GM18867 (cell line): ENCODE results near the gene GPC6.

Experiments used
- ATAC-seq: cut with Tn5 transposase; IDR thresholded peaks from one replicate; pipeline ENCODE4 v1.9.1; 2021; ENCODE audit warnings: mild to moderate bottlenecking, moderate library complexity; ENCODE audit not compliant: unreplicated experiment

GPC6 gene

DNA sequence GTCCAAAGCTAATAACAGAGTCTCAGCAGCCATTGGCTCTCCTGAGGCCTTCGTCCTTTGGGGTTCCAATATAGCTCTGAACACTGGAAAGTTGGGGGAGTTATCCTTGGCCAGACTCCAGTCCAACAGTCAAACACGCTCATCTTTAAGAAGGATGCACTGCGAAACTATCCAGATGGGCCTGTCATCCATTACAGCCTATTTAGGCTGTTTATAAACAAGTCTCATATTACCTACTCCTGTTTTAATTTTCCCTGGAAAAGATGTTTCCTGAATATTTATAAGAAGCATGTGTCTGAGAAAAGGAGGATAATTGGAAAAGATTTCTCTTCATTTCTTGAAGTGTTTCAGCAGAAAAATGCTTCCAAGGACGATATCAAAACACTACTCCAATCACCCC lies 1082.2 kb downstream of the GPC6 start:
- no peak for ATAC-seq

DNA sequence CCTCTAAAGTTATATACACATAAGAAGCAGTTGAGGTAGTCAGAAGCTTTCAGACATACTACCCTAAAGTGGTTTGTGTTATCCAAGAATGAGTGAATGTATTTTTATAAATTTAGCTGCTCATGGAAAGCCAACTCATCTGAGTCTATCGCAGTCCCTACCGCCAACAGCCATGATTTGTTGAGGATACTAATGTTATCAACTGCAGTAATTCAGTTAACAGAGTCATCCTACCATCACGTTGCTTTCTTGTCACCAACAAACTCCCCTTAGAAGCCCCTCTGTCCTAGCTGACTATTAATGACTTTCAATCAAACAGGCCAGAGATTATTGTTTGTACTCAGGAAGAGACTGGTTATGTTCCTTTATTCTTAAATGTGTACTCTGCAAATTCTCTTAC lies 1083.0 kb downstream of the GPC6 start:
- no peak for ATAC-seq

DNA sequence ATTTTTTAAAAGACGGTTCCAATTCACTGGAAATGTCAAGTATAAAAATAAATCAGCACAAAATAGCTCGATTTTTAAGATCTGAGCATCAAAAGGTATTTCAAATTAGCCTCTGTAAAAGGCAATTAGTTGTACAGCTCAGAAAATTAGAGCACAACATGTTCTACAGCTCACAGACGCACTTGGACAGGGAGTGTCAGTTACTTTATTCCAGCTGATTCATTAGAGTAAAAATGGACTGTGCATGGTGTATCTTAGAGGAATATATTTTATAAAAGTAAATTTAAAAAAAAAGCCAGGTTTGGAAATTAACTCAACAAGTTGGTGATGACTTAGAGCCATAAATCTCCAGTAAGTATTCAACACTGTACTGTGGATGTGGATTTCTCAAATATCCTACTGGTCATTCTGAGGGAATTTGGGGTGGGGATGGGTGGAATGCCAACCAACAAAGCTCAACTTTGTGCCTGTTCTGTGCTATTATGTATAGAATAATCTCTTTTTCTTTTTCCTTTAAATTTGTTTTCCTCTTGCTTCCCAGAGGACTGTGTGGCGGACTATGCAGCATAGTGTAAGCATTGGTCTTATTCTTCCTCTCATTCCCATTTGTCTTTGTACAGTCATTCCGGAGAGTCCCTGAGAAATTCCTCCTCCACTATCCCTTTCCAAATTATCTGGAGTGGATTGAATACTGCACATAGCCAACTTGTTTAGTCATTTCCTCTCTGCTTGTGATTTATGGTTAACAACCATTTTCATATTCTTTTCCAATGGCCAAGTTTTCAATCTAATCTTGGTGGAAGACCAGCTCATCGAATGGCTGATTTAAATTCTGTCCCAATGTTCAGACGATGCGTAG lies 1083.6 kb downstream of the GPC6 start:
- no peak for ATAC-seq

DNA sequence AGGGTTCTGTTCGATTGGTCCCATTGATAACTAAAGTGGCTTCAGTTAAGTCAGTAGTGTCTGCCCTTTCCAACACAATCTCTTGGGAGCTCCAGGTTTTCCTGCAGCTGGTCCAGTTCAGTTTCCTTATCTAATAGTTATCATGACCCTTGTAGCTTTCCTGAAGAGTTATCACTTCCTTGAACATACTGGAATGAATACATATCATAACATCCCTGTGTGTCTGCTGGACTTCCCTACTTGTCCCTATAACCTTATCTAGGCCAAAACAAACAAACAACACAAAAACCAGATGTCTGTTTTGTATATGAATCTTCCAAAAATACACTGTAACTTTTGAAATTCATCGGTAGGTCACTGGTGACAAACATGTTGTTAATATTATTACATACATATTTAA lies 1085.3 kb downstream of the GPC6 start:
- ATAC-seq: no peak

DNA sequence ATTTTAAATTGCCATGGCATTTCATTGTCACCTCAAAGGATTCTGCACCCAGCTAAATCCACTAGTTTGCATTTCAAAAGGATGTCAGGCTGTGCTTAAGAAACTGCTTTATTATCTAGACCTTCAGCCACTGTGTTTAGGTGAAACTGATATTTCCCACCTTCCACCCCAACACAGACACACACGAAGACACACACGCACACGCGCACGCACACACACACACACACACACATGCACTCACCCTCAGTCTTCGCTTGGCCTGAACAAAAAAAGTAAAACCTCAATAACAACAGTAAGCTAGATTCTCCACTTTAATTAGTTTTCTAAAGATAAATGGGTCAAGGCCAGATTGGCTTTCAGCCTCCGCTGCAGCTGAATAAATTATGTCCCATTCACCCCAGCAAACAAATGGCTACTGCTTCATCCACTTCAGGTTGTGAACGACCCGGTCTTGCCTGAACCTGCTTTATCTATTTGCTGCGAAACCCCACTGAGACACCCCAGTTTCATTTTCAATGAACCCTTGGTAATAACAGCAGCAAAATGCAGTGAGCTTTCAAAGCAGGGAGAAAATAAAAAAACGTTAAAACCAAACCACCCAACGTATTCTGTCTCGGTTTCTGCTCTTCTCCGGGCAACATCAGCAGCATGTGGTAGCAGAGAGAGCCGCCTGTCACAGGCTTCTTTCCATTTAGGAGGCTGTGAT lies 1086.1 kb downstream of the GPC6 start:
- peak; percentile 90 for ATAC-seq

DNA sequence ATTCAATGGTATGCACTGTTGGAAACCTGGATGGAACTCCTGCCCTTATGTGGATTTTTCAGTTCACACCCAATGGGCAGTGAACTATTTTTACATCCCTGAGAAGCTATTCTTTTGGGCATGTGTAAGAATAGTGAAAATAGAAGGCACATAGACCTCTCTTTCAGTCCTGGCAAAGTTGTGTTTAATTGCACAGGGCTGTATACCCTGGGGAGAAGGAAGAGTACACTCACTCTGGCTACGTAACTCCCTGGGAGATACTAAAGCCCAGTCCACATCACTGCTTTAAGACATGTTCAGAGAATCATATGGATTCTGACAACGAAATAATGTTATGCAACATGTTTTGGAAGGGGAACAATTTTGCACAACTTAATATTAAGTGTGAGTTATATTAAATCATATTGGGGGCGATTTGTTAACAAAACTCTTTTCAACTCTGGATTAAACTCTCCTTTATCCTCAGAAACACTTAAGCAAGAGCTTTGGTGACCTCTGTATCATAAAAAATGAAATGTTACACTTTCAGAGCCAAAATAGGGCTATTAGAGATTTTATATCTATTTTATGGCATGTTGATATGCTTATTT lies 1086.8 kb downstream of the GPC6 start:
- no peak for ATAC-seq

DNA sequence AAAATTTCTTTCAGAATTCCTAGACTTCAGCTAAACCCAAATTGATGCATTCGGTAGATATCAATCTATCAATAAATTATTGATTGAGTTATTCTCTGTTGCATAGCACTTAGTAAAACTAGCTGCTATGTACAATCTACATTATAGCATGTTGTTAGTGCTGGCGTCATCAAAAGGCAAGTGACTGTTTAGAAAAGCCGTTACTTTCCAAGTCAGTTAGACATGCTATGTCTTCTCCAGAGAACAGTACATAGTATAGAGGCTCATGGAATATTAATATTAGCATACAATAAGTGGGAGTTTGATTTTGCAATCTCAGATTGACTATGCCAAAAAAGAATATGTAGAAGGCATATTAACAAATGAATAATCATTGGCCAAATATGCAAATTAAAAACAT lies 1087.3 kb downstream of the GPC6 start:
- no peak for ATAC-seq

DNA sequence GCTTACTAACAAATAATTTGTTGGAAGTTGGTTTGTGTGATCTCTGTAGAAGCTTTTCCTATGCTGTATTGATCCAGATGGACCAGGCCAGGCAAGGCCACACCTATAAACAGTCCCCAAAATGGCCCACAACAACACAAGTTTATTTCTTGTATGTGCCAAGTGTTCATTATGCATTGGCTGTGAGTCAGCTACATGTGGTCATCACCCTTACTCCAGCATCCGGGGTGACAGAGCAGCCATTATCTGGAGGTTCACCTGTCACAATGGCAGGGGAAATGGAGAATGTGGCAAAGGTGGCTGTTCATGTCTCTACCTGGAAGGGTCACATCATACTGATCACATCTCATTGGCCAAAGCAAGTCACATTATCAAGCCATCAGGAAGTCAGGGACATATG lies 1088.6 kb downstream of the GPC6 start:
- ATAC-seq: no peak

DNA sequence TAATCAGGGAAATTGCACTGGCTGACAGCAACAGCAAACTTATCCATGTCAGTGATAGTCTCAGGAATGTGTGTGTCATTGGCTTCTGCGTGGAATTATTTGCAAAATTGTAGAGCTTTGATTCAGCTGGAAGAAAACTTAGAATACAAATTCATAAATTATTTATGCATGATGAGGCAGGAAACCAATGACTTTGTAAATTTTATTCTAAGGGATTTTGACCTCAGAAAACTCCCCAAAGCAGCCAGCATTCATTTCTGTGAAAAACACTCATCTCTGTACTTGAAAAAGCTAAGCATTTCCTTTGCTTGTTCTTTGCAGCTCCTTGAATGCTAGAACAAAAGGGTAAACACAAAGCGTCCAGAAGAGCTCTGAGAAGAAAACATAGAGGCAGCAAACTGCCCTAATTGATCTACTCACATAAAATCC lies 1090.5 kb downstream of the GPC6 start:
- no peak for ATAC-seq

DNA sequence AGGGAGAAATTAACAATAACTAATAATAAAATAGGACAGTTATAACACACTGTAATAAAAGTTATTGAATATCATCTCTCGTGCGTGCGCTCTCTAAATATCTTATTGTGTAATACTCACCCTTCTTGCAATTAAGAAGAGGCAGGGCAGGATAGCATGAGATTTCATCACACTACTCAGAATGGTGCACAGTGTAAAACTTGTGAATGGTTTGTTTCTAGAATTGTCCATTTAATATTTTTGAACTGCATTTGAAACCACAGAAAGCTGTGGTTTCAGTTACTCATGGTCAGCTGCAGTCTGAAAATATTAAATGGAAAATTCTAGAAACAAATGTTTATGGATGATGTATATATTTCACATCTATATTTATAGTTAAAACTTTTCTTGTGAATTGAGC lies 1091.8 kb downstream of the GPC6 start:
- ATAC-seq: peak; percentile 58

DNA sequence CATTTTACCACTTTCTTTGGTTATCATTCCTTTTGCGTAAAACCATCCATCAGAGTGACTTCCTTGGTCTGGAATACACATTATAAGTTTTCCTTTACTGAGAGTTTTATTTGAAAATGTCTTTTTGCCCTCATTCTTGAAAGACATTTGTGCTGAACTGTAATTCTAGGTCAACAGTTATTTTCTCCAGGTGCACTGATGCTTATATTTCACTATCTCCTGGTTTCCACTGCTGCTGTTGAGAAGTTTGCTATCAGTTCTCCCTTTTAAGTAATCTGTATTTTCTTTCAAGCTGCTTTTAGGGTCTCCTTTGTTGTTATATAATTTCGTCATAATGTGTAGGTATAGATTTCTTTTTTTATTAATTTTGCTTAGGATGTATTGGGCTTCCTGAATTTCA lies 1092.9 kb downstream of the GPC6 start:
- ATAC-seq: no peak

DNA sequence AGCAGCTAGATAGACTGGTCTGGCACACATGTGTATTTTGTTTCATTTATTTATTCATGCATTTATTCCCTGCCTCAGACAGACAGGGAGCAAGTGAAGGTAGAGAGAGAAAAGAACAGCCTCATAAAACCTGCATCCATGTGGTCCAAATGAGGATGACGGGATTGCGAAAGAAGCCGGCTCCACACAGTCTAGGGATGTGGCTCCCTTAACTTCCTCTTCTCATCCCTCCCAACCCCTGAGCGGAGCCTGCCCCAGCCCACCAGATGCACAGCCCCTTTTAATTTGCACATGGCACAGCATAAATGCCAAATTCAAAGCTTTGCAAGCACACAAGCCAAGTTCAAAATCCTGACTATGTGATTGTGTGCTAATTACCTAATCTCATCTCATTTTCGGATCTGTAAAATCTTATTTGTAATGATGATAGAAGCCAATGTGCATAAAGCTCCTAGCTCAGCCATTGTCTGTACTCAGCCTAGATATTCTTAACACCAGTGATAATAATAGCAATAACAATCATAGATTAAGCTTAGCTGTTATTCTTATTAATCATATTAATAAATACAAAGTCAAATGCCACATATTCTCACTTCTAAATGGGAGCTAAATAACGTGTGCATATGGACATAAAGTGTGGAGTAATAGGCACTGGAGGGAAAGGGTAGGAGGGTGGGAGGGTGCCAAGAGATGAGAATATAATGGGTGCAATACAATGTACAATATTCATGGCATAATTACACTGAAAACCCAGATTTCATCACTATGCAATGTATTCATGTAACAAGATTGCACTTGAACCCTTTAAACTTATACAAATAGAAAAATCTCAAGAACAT lies 1096.5 kb downstream of the GPC6 start:
- ATAC-seq: no peak

DNA sequence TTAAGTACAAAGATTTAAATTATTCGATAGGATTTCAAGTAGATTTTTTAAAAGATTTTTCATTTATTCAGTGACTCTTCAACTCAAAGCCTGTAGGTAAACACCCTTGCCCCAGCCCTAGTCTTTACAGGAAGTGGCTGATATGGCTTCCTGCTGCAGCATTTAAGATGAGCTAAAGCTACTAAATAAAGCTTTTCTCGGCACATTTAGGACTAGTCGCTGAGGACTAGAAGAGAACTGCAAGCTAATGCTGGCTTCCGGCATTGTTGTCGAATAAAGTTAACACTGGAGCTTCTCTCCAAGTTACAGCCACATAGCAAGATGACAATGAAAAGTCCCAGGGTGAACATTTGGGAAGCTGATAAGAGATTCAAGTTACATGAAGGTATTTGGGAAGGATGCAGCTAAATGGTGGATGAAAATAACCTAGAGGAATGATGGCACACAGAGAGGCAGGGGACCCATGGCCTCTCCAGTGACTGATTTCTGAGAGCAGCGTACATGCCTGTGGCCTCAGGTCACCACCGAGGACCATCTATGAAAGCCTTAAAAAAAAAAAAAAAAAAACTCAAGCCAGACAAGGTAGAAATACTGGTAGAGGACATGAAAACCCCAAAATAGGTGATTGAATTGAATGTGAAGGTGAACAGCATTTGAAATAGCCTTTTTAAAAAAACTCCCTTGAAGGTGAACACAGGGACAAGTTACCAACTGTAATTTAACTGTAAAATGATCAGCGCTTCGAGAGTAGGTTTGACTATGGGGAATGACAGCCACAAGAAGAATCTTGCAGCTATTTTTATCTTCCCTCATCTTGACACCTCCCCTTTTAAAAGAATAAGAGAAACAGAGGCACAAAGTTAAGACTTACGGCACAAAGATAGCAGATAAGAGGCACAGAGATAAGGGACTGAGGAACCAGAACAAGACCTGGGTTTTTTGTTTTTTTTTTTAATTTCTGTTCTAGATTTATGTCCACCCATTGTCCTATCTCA lies 1097.5 kb downstream of the GPC6 start:
- ATAC-seq: peak; percentile 46

DNA sequence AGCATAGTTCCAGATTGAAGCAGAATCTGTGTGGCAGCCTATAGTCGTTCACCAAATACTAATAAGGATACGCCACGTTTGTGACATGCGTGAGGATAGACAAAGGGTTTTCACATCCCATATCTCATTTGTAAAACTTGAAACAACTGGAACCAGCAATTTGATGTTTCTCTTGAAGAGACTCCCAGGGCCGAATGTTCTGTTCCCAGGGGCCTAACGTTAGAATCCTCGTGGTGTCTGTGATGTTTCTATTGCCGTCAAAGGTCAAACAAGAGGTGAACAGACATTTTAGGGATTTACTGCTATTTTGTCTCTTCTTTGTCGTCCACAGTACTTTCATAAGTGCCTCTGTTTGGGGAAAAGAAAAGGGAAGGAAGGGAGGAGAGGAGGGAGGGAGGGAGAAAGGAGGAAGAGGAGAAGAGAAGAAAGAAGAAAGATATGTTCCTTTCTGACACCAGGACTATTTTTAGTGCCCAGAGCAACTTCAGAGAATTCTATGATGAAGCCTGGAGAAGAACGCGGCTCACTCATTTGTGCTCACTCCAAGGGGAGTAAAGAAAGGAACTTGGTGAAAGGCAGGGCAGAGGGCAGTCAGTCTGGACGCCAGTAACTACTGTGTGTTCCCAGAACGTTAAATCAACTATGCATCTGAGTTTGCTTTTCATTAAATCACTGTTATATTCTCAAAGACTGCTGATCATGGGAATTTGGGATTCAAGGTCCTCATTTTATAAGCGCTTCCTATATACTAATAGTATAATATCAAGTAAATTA lies 1098.3 kb downstream of the GPC6 start:
- no peak for ATAC-seq

DNA sequence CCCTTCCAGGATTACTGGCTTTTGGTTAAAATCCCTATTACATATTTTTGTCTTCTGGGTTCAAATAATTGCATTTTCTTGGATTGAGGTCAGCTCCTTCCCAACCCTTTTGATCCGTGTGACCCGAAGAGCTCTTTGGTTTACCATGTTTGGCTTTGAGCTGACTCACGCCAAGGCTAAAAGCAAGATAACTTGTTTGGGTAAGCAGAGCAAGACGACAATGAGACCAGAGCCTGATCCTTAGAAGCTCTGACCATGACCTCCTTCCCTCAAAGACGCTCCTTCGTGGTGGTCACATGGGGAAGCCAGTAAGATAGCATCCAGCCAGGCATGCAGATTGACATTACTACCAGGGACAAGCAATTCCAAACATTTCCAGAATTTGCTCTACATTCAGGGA lies 1099.0 kb downstream of the GPC6 start:
- no peak for ATAC-seq

DNA sequence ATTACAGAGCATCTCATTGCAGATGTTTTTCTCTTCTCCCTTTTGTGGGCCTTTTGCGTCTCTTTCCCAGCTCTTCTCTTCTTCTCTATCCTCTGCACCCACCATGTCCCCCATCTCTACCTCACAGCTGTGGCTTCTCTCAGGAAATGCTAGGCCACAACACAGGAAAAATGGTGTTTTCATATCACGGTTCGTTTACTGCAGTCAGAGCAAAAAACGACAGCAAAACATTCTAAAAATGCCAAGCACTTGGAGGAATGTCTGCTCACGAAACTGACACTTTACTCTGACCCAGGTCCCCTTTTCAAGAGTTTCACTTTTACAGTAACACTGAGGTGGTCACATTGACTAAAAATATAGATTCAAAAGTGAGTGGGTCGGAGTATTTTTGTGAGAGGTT lies 1100.7 kb downstream of the GPC6 start:
- peak; percentile 94 for ATAC-seq

DNA sequence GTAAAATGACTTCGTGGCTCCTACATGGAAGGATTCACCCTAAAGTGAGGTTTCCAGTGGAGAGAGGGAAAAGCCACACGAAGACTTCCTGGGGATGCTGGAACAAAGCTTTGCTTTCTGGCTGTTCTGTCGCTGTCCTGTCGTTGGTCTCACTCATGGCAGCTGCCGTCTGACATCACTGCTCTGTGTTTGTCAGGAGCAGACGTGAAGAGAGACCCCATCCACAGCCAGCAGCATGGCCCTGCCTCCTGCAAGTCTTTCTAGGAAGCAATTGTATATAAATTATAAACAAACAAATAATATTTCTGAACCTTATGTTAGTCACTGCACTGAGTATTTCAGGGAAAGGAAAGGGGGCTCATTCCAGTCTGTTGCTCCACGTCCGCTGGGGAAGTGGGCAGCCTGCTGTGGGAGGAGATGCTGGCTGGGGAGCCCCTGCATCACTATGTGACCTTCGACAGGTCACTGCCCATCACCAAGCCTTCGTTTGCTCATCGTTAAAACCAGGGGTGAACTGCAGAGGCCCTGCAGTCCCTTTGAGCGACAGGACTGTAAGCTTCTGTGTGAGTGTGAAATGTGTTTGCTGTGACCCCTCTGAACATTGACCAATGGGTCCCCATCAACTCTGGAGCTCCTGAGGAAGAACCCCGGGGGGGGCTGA lies 1101.9 kb downstream of the GPC6 start:
- no peak for ATAC-seq

DNA sequence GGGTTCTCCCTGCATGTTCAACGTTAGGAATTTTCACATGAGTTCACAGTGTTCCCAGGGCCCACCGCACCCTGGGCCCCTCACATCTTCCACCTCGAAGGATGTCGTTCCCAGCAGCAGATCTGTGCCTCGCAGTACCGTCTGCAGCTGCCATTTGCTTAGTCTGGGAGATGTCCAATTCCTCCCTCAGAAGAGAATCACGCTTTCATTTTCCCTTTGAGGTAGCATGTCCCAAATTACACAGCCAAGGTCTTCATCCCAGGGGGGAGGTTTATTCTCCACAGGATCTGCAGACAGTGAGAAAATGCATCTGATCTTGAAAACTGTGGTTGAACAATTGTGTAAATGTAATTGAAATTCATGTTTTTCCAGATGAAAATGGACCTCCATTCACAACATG lies 1102.7 kb downstream of the GPC6 start:
- no peak for ATAC-seq
